ENCODE data around the gene FGF1. TPM values are rescaled to one million over a fixed set of nuclear protein-coding genes. Genes with fewer than 3 reads are reported as not detected.

Gene FGF1
- total RNA-seq, 4 donors from 2014 or later: 0.81 to 1.3 (median 1.2) TPM

DNA sequence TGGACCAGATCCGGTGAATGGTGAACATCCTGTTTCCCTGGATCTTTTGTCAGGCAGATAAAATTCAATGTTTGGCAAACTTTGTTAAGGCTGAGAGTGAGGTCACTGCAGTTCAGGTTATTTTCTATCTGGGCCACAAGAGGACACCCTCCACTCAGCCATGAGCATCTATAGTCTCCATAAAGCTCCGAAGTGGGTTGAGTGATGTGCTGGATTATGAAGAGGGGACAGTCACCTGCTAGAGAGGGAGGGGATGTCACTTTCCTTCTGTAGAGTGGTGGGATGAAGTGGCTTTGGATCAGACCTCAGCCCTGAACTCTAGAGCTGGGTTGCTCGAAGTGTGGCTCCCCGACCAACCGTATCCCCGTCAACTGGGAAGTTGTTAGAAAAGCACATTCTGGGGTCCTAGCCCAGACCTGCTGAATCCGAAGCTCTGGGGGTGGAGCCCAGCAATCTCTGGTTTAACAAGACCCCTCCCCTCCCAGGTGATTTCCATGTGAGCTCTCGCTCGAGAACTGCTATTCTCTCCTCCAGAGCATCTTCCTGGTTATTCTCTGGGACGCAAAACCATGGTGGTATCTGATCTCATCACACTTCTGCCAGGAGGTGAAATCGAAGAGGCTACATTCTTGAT lies 31.8 kb upstream of the FGF1 start:
- H3K27me3 ChIP-seq: no peaks in the 10 kb centered on the region
- 55 to 56% methylated on average over 11 of the region's 11 CpGs for WGBS, 2 donors
- H3K27ac ChIP-seq: no peak overlapping the region
- intact Hi-C loops (cut with DNase I): loop anchor here (5.0 kb wide), 1 partner anchor 165 kb away; no protein-coding TSS in a partner anchor
- no peak for TF ChIP-seq POLR2A (IDR thresholded peaks at IDR 0.05)
- TF ChIP-seq, protein P1, sequence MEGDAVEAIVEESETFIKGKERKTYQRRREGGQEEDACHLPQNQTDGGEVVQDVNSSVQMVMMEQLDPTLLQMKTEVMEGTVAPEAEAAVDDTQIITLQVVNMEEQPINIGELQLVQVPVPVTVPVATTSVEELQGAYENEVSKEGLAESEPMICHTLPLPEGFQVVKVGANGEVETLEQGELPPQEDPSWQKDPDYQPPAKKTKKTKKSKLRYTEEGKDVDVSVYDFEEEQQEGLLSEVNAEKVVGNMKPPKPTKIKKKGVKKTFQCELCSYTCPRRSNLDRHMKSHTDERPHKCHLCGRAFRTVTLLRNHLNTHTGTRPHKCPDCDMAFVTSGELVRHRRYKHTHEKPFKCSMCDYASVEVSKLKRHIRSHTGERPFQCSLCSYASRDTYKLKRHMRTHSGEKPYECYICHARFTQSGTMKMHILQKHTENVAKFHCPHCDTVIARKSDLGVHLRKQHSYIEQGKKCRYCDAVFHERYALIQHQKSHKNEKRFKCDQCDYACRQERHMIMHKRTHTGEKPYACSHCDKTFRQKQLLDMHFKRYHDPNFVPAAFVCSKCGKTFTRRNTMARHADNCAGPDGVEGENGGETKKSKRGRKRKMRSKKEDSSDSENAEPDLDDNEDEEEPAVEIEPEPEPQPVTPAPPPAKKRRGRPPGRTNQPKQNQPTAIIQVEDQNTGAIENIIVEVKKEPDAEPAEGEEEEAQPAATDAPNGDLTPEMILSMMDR (IDR thresholded peaks at IDR 0.05): peak in 4 of 6 experiments; percentile 56 to 78 (median 68)
- DNase-seq: peak; percentile 14 to 20
- H3K4me3 ChIP-seq (replicated peaks in 1 of 3): no peak overlapping the region
- no peaks in the 10 kb centered on the region for H3K9me3 ChIP-seq
- H3K36me3 ChIP-seq: no peaks in the 10 kb centered on the region
- H3K4me1 ChIP-seq: peaks cover 3 to 15% of the 10 kb centered on the region in 2 donors

DNA sequence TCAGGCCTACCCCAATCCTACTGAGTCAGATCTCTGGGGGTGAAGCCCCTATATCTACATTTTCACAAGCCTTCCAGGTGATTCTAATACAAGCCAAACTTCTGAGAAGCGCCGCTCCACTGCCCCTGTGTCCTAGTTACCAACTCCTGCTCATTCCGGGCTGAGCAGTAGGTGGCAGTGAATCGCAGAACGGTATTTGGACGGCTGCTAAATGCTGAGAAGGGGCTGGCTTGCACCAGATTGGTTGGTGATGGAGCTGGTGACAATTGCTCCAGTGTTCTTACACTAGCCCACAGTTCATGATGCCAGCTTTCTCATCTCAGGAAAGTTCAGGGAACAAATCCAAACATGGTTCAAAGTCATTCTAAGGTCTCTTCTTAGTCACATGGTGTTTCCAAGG lies 31.1 kb upstream of the FGF1 start:
- WGBS, 2 donors: 12 to 19% methylated on average over 6 of the region's 6 CpGs
- H3K4me1 ChIP-seq: peaks cover 7 to 15% of the 10 kb centered on the region in 2 donors
- no peaks in the 10 kb centered on the region for H3K9me3 ChIP-seq
- H3K27me3 ChIP-seq: no peaks in the 10 kb centered on the region
- no peaks in the 10 kb centered on the region for H3K36me3 ChIP-seq
- H3K27ac ChIP-seq: no peak overlapping the region
- no peak overlapping the region for H3K4me3 ChIP-seq (replicated peaks in 1 of 3)
- intact Hi-C loops (cut with DNase I): loop anchor here (5.0 kb wide), 1 partner anchor 165 kb away; no protein-coding TSS in a partner anchor
- no peak for TF ChIP-seq POLR2A (IDR thresholded peaks at IDR 0.05)
- TF ChIP-seq, protein P1 (IDR thresholded peaks at IDR 0.05): peak; percentile 25 to 65 (median 52)
- DNase-seq: peak; percentile 83 to 86

DNA sequence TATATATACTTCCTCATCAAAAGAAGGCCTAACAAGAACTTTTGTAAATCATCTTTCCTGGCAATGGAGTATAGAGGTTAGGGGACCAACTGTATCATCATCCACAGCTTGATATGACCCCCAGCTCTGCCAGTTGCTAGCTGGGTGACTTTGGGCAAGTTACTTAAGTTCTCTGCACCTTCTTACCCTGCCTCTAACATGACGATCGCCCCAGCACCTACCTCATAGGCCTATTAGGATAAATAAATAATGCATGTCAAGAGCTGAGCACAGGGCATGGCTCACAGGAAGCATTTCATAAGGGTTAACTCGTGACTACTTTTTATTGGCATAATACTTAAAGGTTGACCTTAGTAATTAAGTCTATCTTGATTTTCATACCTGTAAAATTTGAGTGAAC lies 29.4 kb upstream of the FGF1 start:
- intact Hi-C loops (cut with DNase I): loop anchor here (5.0 kb wide), 1 partner anchor 167 kb away; no protein-coding TSS in a partner anchor
- H3K9me3 ChIP-seq: no peaks in the 10 kb centered on the region
- no peak for DNase-seq
- no peak overlapping the region for H3K27ac ChIP-seq
- no peak overlapping the region for H3K4me3 ChIP-seq (replicated peaks in 1 of 3)
- WGBS, 2 donors: 84 to 91% methylated on average over 3 of the region's 3 CpGs
- no peaks in the 10 kb centered on the region for H3K27me3 ChIP-seq
- peaks cover 7 to 19% of the 10 kb centered on the region in 2 donors for H3K4me1 ChIP-seq
- TF ChIP-seq, protein P1 (IDR thresholded peaks at IDR 0.05): no peak
- TF ChIP-seq POLR2A (IDR thresholded peaks at IDR 0.05): no peak
- no peaks in the 10 kb centered on the region for H3K36me3 ChIP-seq

DNA sequence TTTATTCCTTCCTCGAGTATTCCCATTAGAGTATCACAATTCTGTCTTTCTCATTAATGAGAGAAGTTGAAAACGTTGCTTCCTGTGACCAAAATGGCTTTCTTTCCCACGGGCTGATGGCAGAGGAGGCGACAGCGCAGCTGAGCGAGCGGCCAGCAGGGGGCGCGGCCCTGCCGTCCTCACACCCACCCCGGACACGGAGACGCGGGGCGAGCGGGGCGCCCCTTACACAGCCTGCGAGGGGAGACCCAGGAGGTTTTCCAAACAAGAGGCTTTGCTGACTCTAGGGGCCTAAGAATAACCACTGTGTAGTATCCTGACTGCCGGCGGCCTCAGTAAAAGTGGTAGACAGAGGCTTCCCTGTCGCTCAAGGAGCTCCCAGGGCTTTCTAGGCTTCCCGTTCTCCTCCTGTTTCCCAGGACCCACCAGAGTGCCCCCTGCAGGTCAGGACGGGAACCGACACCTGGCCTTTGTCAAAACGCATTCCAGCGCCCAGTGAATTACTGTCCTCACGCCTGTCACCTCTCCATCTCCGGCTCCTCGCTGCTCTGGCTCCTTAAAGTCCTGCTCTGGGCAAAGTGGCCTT lies 27.3 kb upstream of the FGF1 start:
- Histone ChIP-seq H3K4me3 (replicated peaks in 1 of 3) (peak overlapping the region; percentile 27 to 32 (median 27)), H3K9me3 (no peaks in the 10 kb centered on the region), H3K36me3 (no peaks in the 10 kb centered on the region), H3K4me1 (peaks cover 7 to 19% of the 10 kb centered on the region in 2 donors), H3K27me3 (no peaks in the 10 kb centered on the region), H3K27ac (peak overlapping the region; percentile 48 to 77 (median 74))
- peak in 1 of 2 donors; percentile 8 for TF ChIP-seq POLR2A (IDR thresholded peaks at IDR 0.05)
- TF ChIP-seq, protein P1 (IDR thresholded peaks at IDR 0.05): peak; percentile 91 to 96 (median 92)
- DNase-seq: peak; percentile 84 to 90
- intact Hi-C loops (cut with DNase I): no loop called here
- 1 to 2% methylated on average over 26 to 27 of the region's 29 CpGs for WGBS, 2 donors

DNA sequence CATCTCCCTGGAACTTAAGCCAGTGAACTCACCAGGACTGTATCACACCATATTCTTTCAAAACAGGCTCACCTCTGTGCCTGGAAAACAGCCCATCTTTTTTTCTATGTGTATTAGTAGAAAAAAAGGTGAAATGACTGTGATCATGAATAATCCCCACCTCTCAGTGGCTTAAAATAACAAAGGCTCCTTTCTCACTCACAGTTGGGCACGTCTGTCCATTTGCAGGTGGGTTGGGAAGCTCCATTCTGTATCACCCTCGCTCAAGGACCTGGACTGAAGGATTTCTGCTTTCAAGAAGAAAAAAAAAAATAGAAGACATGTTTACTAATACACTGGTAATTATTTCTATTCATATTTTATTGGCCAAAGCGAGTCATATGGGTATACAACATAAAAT lies 17.3 kb upstream of the FGF1 start:
- H3K9me3 ChIP-seq: no peaks in the 10 kb centered on the region
- 81 to 86% methylated on average over 3 of the region's 3 CpGs for WGBS, 2 donors
- no peak for DNase-seq
- no peak overlapping the region for H3K27ac ChIP-seq
- peaks cover 8 to 9% of the 10 kb centered on the region in 2 donors for H3K4me1 ChIP-seq
- intact Hi-C loops (cut with DNase I): no loop called here
- H3K4me3 ChIP-seq (replicated peaks in 1 of 3): no peak overlapping the region
- no peaks in the 10 kb centered on the region for H3K27me3 ChIP-seq
- no peaks in the 10 kb centered on the region for H3K36me3 ChIP-seq
- no peak for TF ChIP-seq POLR2A (IDR thresholded peaks at IDR 0.05)
- TF ChIP-seq, protein P1 (IDR thresholded peaks at IDR 0.05): no peak
